ENCODE measurements around the gene CREB5. TPM values are rescaled to one million over a fixed set of nuclear protein-coding genes. Genes with fewer than 3 reads are reported as not detected.

The CREB5 gene
- total RNA-seq, 2 donors from 2014 or later: 0.72 TPM; not detected in 1

DNA sequence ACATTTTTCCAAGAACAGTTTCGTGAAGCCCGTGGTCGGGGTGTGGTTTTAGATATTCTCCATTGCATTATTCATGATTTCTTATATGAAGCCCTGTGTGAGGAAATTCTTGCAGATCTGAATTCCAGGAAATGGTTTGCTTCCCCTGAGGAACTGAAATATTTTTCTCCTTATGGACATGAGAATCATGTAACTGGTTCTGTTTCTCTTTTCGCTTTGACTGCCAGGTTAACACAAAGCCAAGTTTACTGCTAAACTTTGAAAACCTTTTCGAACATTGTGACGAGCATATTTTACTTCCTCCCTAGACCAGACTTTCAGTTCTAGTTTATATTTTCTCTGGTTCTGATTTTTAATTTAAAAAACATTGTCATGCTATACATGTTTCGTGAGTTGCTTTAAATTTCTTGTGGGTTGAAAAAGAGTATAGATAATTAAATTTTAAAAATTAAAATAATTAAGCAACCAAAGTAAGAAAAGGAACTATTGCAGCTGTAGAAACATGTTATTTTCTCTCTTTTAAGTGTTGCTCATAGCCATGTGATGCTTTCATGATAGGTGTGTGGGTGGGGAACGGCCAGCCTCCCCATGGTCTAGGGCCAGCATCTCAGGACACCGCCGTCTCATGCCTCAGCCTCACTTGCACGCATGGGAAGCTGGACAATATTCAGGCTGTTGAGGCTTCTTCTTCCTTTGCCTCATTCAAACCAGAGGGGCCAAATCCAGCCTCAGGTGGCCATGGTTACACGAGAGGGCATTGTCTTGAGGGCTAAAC, 97.1 kb downstream of the CREB5 start:
- no peak for ATAC-seq

DNA sequence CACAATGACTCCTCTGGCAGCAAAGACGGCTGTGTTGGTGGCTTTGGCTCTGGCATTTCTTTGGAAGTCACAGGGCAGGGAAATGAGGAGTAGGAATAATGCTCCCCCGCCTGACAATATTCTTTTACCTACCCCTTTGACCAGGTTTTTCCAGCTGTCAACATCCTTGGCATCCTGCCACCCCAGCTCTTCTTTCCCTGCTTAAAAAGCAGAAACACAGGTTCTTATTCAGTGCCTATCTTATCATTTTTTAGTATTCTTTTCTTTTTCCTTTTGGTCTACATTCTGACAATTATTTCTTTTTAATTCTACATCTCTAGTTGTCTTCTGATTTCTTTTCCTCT, 97.7 kb downstream of the CREB5 start:
- no peak for ATAC-seq
- Mint-ChIP-seq H3K27ac (no peak overlapping the region), H3K9me3 (no peaks in the 10 kb centered on the region), H3K36me3 (no peaks in the 10 kb centered on the region)
- no peak for DNase-seq (ENCODE audit: low spot score in 2 of 2)

More for the DNA sequence above, 97.1 kb downstream of the CREB5 start:
- DNase-seq (ENCODE audit: low spot score in 2 of 2): no peak
- Mint-ChIP-seq H3K36me3 (no peaks in the 10 kb centered on the region), H3K27ac (no peak overlapping the region), H3K9me3 (no peaks in the 10 kb centered on the region)

DNA sequence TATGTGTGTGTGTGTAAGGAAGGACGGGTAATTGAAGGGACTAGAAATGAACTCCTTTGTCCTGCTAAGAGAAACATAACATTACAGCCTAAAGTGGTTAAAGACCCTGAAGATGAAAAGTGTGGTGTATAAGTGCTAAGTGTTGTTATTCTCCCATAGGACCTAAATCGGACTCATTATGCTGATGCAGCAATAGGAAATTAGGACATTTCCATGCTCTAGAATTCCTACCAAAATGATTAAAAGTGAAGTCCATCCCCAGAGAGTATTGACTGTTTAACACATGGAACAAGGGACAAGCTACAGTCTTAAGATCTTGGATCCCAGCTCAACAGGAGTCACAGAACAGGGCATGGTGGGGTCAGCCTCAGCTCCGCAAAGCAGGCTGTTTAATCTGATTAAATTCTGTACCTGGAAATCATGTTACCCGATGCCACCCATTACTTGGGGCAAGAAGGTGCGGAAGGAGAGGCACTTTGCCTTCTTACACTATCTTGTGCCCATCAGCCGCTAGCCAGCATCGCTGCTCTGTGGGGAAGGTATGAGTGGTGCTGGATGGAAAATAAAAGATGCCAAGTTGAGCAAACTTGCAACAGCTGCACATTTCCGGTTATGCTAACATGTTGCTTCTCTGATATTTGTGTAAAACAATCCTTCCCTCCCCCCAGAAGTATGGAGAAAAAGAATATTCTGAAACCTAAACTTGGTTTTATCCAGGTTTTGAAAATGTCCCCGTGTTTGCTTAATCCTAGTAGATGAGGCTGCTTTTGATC, 100.5 kb downstream of the CREB5 start:
- Mint-ChIP-seq H3K36me3 (no peaks in the 10 kb centered on the region), H3K9me3 (no peaks in the 10 kb centered on the region), H3K27ac (no peak overlapping the region)
- DNase-seq (ENCODE audit: low spot score in 2 of 2) (no peak), ATAC-seq (no peak)

DNA sequence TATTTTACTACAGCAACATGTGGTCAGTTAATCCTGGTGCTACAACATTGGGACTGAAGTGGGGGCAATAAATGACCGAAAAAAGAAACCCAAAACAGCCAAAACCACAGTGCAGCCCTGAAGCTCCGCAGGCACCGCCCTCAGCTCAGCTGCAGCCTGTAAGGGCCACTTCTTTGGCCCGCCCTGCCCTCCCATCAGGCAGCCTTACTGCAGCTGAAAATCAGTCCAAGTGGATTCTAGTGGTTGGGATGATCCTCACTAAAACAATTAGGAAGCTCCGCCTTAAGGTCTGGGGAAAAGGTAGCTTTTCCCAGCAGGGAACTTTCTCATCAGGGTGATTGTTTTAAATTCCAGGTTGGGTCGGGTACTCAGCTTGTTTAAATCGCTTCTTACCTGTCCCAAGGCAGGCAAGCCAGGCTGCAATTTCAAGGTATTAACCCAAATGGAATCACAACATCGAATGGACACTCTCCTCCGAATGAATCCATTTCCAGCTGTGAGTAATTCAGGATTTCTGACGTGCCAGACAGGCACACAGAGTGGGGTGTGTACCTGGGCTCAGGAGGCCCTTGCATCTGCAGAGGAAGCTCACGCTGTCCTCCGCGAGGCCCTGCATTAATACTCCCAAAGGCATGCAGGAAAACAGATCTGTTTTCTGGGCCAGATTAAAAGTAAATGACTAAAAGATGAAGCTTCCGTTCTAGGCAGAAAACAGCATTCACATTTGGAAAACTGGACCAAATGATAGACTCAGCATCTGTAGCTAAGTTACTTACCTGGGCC, 104.3 kb downstream of the CREB5 start:
- DNase-seq (ENCODE audit: low spot score in 2 of 2) (no peak), ATAC-seq (no peak)
- no peaks in the 10 kb centered on the region for H3K36me3 Mint-ChIP-seq
- H3K27ac Mint-ChIP-seq: no peak overlapping the region
- H3K9me3 Mint-ChIP-seq: no peaks in the 10 kb centered on the region

DNA sequence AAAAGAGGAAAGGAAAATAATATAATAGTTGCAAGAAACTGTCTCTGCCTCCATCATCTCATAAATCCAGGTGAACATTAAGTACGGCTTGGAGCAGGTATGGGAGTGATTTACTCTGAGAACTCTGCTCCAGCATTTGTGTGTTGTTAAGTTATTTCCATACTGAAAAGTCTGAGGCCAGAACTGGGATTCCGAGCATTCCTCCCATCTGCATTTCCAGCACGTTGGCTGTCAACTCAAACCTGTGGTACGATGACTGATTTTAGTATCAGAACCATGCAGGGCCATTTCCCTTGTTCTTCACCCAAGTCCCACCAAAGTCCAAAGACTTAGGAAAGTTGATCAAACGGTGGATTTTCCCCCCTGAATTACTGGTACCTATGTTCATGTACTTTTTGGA, 104.9 kb downstream of the CREB5 start:
- H3K9me3 Mint-ChIP-seq: no peaks in the 10 kb centered on the region
- H3K36me3 Mint-ChIP-seq: no peaks in the 10 kb centered on the region
- H3K27ac Mint-ChIP-seq: no peak overlapping the region
- DNase-seq (ENCODE audit: low spot score in 2 of 2) (no peak), ATAC-seq (no peak)

DNA sequence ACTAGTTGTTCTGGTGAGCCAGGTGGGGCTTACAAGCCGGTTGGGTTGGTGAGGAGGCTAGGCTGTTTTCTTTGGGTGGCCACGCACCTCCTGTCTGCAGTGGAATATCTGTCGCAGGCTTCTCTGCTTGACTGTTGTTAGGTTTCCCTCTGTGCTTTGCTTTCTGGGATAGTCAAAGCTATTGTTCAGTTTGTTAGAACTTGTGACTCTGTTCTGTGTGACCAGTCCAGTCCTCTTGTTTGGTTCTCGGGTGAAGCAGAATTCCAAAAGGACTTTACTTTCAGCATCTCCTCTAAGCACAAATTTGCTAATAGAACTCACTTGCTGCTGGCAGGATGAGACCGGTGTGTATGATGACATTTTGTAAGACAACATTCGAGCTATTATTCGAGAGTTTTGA, 105.3 kb downstream of the CREB5 start:
- ATAC-seq (no peak), DNase-seq (ENCODE audit: low spot score in 2 of 2) (no peak)
- Mint-ChIP-seq H3K36me3 (no peaks in the 10 kb centered on the region), H3K27ac (no peak overlapping the region), H3K9me3 (no peaks in the 10 kb centered on the region)

DNA sequence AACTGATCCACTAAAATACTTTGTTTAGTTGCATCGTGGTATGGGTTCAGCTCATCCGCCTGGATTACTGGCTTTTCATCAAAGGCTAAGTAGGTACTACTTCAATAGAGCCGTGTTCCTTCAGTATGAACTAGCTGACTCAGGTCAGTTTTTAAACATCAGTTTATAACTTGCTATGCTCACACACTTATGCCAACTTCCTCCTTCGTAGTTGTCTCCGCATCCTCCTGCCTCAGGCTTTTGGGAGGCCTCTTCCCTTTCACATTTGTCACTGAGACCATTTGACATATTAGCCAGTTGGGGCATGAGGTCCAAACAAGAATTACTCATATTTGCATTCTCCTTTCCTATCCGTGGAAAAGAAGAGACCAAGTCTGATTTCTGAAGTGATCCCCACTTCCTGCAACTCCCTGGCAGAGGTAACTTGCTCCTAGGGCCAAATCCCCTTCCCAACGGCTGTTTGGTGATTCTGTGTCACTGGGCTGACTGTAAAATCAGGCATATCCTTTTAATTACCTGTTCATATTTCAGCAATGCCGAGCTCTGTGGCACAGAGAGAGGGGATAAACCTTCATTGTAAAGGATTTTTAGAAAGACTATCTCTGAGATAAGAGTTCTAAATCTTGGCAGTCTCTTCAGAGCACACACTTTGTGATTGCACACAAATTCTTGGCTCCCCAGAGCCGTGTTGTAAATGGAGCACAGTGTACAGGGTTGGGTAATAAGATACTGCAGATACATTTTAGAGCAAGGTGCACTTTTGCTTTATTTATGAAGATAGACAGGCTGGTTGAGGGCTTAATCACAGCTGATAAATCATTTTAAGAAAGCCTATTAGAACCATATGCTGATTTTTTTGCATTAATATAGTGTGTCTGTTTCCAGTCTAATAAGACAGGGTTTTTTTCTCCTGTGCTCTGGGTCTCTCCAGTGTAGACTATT, 108.0 kb downstream of the CREB5 start:
- no peak overlapping the region for H3K27ac Mint-ChIP-seq
- no peaks in the 10 kb centered on the region for H3K36me3 Mint-ChIP-seq
- no peak for DNase-seq (ENCODE audit: low spot score in 2 of 2)
- H3K9me3 Mint-ChIP-seq: no peaks in the 10 kb centered on the region
- no peak for ATAC-seq

DNA sequence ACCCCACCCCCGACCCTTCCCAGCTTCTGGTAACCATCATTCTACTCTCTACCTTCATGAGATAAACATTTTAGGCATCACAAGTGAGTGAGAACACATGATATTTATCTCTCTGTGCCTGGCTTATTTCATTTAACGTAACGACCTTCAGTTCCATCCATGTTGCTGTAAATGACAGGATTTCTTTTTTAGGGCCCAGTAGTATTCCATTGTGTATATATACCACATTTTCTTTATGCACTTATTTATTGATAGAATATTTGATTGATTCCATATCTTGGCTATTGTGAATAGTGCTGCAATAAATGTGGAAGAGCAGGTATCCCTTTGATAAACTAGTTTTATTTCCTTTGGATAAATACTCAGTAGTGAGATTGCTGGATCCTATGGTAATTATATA, 112.7 kb downstream of the CREB5 start:
- Mint-ChIP-seq H3K9me3 (no peaks in the 10 kb centered on the region), H3K27ac (no peak overlapping the region), H3K36me3 (no peaks in the 10 kb centered on the region)
- DNase-seq (ENCODE audit: low spot score in 2 of 2) (no peak), ATAC-seq (no peak)

DNA sequence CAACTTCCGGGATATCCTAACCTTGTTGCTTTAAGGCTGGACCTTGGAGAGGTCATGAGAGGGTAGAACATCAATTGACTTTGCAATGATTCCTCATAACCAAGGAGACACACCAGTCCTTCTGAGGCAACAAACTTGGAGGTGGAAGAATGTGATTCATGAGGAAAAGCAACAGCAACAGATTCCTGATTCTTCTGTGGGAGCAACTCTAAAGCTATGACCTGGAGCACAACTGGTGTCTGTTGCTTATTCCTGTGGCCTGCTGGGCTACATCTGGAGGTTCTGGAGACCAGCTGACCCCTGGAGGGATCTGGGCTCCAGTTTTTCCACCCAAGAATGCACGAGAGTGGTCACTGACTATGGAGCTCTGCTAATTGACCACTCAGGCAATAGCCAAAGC, 116.6 kb downstream of the CREB5 start:
- no peak for DNase-seq (ENCODE audit: low spot score in 2 of 2)
- Mint-ChIP-seq H3K27ac (no peak overlapping the region), H3K36me3 (no peaks in the 10 kb centered on the region), H3K9me3 (no peaks in the 10 kb centered on the region)
- no peak for ATAC-seq

DNA sequence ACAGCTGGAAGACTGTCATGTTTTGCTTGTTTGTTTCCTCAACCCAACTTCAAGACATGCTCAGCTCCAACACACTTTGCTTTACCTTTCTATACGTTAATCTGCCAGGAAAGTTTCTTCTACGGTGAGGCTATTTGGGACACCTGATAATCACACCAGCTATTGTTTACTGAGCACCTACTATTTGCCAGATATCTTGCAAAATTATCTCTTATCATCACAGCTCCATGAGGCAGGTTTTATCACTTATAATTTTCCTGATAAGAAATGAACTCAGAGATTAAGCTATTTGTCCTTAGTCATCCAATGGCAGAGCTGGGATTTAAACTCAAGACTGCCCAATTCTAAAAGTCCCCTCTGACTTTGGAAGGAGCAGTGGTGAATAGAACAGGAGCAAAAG, 117.4 kb downstream of the CREB5 start:
- Mint-ChIP-seq H3K9me3 (no peaks in the 10 kb centered on the region), H3K27ac (no peak overlapping the region), H3K36me3 (no peaks in the 10 kb centered on the region)
- ATAC-seq (no peak), DNase-seq (ENCODE audit: low spot score in 2 of 2) (no peak)

DNA sequence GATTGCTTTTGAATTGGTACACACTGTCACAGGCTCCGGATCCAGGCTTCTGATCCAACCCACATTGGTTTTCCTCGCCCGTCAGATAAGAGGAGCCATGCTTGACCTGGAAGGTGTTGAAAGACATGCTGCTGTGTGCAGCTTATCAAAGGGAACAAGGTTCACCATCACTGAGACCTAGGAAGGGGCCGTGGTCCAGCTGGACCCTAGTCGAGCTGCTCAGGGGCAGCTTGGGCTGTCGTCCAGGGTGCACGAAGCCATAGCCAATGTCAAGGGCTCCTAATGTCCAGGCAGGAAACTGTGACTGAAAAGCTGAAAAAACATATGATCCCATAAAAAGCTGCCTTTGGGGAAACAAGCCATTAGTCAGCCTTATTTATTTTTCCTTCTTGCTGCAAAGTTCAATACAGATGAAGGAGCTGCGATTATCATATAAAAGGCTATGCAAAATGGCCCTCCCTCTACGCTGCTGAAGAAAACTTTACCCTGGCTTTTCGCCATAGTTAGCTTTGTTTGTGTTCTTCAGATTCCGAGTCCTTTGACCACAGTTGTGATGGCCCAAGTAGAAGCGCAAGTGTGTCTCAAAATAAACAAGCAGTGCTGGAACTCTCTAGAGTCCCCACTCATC, 118.0 kb downstream of the CREB5 start:
- Mint-ChIP-seq H3K36me3 (no peaks in the 10 kb centered on the region), H3K9me3 (no peaks in the 10 kb centered on the region), H3K27ac (no peak overlapping the region)
- no peak for DNase-seq (ENCODE audit: low spot score in 2 of 2)
- ATAC-seq: no peak

DNA sequence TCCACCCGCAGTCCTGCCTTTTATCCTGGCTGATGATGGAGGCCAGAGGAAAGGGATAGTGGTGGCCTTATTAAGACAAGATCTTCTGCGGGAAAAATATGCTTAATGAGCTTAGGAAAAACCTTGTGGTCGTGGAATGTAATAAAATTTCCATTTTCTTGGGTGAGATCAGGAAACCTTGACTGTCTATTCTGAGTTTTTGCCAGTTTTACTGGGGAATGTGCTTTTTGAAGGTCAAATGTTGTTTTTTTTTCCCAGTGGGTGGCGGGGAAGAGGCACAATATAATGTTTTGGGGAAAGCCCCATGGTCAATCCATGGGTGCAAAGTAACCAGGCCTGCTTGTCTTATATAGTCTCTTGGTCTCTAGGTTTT, 118.5 kb downstream of the CREB5 start:
- ATAC-seq: no peak
- Mint-ChIP-seq H3K27ac (no peak overlapping the region), H3K36me3 (no peaks in the 10 kb centered on the region), H3K9me3 (no peaks in the 10 kb centered on the region)
- DNase-seq (ENCODE audit: low spot score in 2 of 2): no peak

DNA sequence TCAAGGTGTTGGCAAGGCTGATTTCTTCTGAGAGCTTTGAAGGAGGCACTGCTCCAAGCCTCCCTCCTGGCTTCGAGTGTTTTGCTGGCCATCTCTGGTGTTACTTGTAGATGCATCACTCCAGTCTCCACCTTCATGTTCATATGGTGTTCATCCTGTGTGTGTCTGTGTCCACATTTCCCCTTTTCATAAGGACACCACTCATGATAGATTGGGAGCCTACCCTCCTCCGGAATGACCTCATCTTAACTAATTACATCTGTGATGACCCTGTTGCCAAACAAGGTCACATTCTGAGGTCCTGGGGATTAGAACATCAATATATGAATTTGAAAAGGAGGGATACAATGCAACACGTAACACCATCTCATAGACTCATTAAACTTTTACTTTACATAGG, 119.0 kb downstream of the CREB5 start:
- no peaks in the 10 kb centered on the region for H3K36me3 Mint-ChIP-seq
- DNase-seq (ENCODE audit: low spot score in 2 of 2) (no peak), ATAC-seq (no peak)
- no peaks in the 10 kb centered on the region for H3K9me3 Mint-ChIP-seq
- H3K27ac Mint-ChIP-seq: no peak overlapping the region

DNA sequence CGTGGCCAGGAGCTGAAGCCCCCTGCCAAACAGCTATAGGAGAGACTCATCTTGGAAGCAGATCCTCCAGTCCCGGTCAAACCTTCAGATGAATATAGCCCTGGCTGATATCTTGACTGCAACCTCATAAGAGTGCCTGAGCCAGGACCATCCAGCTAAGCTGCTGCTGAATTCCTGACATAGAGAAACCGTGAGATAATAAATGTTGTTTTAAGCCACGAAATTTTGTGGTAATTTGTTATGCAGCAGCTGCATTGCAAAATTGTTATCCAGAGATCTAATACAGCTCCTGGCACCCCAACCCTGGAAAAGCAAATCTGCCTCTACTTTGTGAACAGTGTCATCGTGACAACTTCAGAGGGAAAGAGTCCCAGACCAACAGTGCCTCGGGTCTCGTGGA, 119.9 kb downstream of the CREB5 start:
- no peak for ATAC-seq
- Mint-ChIP-seq H3K9me3 (no peaks in the 10 kb centered on the region), H3K36me3 (no peaks in the 10 kb centered on the region), H3K27ac (no peak overlapping the region)
- no peak for DNase-seq (ENCODE audit: low spot score in 2 of 2)

DNA sequence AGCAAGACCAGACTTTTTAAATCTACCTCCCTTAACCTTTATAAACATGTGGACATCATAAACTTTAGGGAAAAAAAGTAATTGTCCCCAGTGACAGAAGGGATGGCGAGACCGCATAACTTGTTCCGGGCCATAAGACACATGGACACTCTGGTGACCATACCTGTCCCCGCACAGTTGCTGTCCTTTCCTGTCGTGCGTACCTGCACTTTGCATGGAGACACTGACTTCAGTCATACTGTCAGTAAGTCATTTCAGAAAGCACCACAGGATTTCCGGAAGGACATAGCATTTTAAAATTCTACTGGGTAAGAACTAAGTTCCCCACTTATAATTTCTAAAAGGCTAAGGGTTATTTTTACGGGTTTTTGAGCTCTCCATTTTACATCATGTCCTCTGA, 120.9 kb downstream of the CREB5 start:
- Mint-ChIP-seq H3K9me3 (no peaks in the 10 kb centered on the region), H3K27ac (no peak overlapping the region), H3K36me3 (no peaks in the 10 kb centered on the region)
- no peak for ATAC-seq
- no peak for DNase-seq (ENCODE audit: low spot score in 2 of 2)
